GM12892 (cell line): Measurements from ENCODE around the gene SH3D19.

Experiments used
- POLR2A ChIP-seq: IDR thresholded peaks from 2 replicates; pipeline ENCODE4 v1.6.1; 2011; ENCODE audit warnings: low read depth, low read length, control low read depth
- POLR2AphosphoS5 ChIP-seq: IDR thresholded peaks from 2 replicates; pipeline ENCODE4 v1.6.1; 2011; ENCODE audit warnings: low read depth, low read length, control low read depth

DNA sequence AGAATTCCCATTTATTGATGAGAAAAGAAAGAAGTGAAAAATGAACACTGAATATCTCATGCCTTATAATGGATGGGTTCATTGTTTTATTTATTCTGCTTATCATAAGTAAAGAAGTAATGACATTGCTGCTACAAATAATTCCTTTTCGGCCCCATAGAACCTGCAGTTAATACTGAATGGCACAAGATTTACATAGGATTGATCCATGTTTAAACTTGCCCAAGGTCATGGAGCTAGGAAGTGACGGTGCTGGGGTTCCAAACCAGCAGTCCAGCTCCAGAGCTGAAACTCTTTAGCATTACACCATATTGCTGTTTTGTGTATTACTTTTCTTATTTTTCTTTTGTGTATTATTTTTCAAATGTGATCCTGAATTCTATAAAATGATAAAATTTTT is 78.7 kb downstream of the SH3D19 start:
- no peak for TF ChIP-seq POLR2A
- no peak for TF ChIP-seq POLR2AphosphoS5
